Effector memory CD4-positive, alpha-beta T cell (primary cell): ENCODE results near the gene COQ8A.

Experiments used
- DNase-seq, 3 donors: peaks; one replicate each; pipeline ENCODE4 v3.0.0-alpha.2; 2020
- H3K27ac ChIP-seq: 2 replicates; pipeline ENCODE4 v1.7.0; 2013; ENCODE audit warnings: mild to moderate bottlenecking, low read length, moderate library complexity; ENCODE audit not compliant: insufficient read depth, poor library complexity, severe bottlenecking
- H3K27me3 ChIP-seq: replicated peaks from 2 replicates; pipeline ENCODE4 v1.7.0; 2013; ENCODE audit warnings: mild to moderate bottlenecking, low read length; ENCODE audit not compliant: insufficient read depth, control insufficient read depth, poor library complexity, severe bottlenecking
- H3K36me3 ChIP-seq: 2 replicates; pipeline ENCODE4 v1.7.0; 2013; ENCODE audit warnings: mild to moderate bottlenecking, low read length, moderate library complexity; ENCODE audit not compliant: control insufficient read depth, insufficient read depth
- H3K4me1 ChIP-seq: 2 replicates; pipeline ENCODE4 v1.7.0; 2013; ENCODE audit warnings: low read length, mild to moderate bottlenecking; ENCODE audit not compliant: control insufficient read depth, insufficient read depth, poor library complexity, severe bottlenecking
- H3K4me3 ChIP-seq: 2 replicates; pipeline ENCODE4 v1.7.0; 2013; ENCODE audit warnings: low read length, low read depth, mild to moderate bottlenecking; ENCODE audit not compliant: insufficient read depth, poor library complexity, severe bottlenecking
- H3K9me3 ChIP-seq: 2 replicates; pipeline ENCODE4 v1.7.0; 2013; ENCODE audit warnings: mild to moderate bottlenecking, low read length, moderate library complexity; ENCODE audit not compliant: control insufficient read depth

COQ8A gene

DNA sequence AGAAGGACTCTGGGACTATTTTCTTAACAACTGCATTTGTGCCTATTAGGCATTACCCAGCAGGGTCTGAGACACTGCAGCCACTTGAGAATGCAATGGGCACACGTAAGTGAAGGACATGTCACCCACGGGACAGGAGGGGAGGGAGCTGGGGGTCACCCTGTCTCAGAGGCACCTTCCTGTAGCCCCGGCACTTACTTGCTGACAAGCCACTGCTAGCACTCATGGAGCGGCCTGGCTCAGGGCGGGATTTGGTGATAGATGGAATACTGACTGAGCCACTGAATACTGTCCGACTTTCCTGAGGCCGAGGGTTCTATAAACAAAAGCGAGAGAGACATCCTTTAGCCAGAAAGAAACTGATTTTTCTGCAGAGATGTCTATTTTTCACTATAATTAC is 64.7 kb downstream of the COQ8A start:
- Histone ChIP-seq H3K27ac (no peak overlapping the region), H3K36me3 (no peaks in the 10 kb centered on the region), H3K4me3 (no peak overlapping the region), H3K4me1 (no peaks in the 10 kb centered on the region), H3K27me3 (no peaks in the 10 kb centered on the region), H3K9me3 (no peaks in the 10 kb centered on the region)
- DNase-seq, result no peak

DNA sequence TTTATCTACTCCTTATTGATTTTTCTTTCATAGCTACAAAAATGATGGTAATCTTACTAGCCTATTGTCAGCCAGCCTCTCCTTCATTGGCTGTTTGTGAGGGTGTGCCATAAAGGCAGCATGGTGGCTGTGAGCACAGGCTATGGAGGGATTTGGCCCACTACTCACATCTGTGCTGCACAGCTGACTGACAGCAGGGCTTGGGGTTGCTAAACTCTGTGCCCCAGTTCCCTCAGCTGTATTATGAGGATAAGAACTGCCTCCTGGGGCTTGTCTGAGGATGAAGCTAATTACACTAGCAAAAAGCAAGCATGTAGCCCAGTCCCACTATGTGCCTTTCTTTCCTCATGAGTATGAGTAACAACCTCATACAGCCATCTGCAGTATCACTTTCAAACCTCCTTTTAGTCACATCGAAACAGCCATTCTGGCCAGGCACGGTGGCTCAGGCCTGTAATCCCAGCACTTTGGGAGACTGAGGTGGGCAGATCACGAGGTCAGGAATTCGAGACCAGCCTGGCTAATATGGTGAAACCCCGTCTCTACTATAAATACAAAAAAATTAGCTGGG is 66.2 kb downstream of the COQ8A start:
- Histone ChIP-seq H3K4me3 (no peak overlapping the region), H3K27me3 (no peaks in the 10 kb centered on the region), H3K27ac (no peak overlapping the region), H3K4me1 (no peaks in the 10 kb centered on the region), H3K36me3 (no peaks in the 10 kb centered on the region), H3K9me3 (no peaks in the 10 kb centered on the region)
- no peak for DNase-seq

DNA sequence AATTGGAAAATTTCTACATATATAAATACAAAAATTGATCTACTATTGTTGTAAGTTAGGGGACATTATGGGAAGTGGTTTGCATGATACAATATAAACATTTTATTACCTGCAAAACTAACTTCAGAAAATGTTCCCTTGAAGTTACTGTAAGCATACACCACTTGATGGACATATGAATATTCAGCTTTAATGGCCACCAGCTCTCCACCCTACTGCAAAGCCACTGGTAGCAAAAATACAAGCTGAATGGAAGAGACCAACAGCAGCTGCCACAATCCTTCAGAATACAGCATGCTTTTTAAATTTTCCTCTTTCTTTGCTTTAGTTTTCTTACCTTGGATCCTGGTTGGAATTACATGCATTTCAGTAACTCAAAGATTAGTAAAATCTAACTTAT is 69.8 kb downstream of the COQ8A start:
- Histone ChIP-seq H3K4me3 (no peak overlapping the region), H3K27ac (no peak overlapping the region), H3K9me3 (no peaks in the 10 kb centered on the region), H3K36me3 (no peaks in the 10 kb centered on the region), H3K27me3 (no peaks in the 10 kb centered on the region), H3K4me1 (no peaks in the 10 kb centered on the region)
- DNase-seq, result no peak

DNA sequence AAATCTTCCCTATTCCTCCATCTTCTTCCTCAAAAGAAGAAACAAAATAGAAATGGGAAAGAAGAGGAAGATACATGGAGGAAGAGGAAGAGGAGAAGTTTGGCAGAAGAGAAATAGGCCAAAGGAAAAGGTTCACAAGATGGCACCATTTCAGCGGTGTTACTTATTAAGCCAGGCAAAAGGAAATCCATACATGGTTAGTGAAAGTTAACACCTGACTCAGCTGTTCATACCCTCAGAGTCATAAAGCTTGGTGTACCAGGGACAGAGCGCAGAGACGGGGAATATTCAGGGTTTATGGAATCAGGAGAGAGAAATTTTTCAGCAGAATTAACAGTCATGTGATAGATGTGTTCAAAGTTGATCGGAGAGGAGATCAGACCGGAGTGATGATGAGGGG is 70.6 kb downstream of the COQ8A start:
- DNase-seq, result no peak
- Histone ChIP-seq H3K27ac (no peak overlapping the region), H3K4me3 (no peak overlapping the region), H3K36me3 (no peaks in the 10 kb centered on the region), H3K4me1 (no peaks in the 10 kb centered on the region), H3K27me3 (no peaks in the 10 kb centered on the region), H3K9me3 (no peaks in the 10 kb centered on the region)

DNA sequence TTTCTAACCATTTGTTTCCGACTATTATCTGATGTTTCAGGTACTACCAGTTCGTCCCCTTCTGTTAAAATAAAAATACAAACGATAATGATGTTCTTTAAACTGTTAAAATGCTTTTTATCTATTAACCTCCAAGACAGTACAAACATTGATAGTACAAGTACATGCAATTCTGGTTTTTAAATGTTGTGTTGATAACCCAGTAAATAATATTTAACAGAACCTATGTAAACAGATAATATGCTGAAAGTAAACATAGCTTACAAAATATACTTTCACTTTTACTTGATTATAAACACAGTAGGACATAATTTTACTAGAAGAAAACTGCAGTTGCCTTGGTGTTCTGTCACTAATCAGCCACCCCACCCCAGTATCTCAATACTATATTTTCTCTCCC is 76.9 kb downstream of the COQ8A start:
- Histone ChIP-seq H3K4me3 (no peak overlapping the region), H3K36me3 (no peaks in the 10 kb centered on the region), H3K9me3 (no peaks in the 10 kb centered on the region), H3K27me3 (no peaks in the 10 kb centered on the region), H3K27ac (no peak overlapping the region), H3K4me1 (no peaks in the 10 kb centered on the region)
- DNase-seq, result no peak

DNA sequence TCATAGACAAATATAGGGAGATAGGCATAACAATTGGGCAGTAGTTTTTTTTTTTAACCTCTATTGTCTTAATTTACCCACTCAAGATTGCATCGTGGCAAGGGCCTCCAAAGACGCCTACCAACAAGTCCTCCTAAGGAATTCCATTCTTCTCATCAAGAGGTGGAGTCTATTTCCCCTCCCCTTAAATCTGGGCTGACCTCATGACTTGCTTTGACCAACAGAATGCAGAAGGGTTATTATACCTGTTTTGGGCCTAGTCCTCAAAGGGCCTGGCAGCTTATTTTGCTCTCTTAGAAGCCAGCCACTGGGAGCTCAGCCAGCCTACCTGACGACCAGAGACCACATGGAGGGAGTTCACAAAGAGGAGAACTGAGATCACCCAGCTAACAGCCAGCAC is 92.3 kb downstream of the COQ8A start:
- H3K4me3 ChIP-seq, result no peak overlapping the region
- H3K27ac ChIP-seq, result no peak overlapping the region
- H3K9me3 ChIP-seq, result no peaks in the 10 kb centered on the region
- no peaks in the 10 kb centered on the region for H3K4me1 ChIP-seq
- DNase-seq, result no peak
- no peaks in the 10 kb centered on the region for H3K27me3 ChIP-seq
- no peaks in the 10 kb centered on the region for H3K36me3 ChIP-seq

DNA sequence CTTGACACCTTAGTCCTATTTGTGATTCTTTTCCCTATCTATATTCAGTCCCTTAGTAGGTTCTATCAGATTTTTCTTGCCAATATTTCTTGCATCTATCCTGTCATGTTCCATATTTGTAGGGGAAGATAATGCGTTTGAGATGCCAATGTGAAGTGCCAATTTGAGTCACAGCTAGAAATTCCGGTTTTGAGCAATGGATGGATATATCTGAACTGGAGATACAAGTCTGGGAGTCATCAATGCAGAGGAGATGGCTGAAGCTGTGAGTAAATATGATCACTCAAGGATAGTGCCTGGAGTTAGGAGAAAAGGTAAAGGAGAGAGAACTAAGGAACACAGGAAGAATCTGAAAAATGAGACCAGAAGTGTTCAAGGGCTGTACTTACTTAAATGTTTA is 93.8 kb downstream of the COQ8A start:
- no peaks in the 10 kb centered on the region for H3K4me1 ChIP-seq
- no peak overlapping the region for H3K27ac ChIP-seq
- DNase-seq, result no peak
- H3K36me3 ChIP-seq, result no peaks in the 10 kb centered on the region
- H3K27me3 ChIP-seq, result no peaks in the 10 kb centered on the region
- H3K9me3 ChIP-seq, result no peaks in the 10 kb centered on the region
- H3K4me3 ChIP-seq, result no peak overlapping the region

DNA sequence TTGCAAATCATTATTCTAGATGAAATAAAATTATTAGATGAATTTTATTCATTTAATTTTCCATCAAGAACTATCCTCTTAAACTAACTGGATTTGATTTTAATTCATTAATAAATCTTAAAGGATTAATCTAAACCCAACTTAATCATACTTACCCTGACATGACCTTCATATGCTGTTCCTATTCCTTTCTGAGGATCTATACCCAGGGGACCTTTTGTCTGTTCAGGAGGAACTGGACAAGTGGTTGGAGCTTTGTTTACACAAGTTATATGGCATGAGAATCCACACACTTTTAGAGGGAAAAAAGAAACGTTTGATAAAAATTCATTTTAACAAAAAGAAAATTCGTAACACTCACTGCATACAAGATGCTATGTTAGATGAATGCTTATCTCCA is 95.2 kb downstream of the COQ8A start:
- Histone ChIP-seq H3K27me3 (no peaks in the 10 kb centered on the region), H3K9me3 (no peaks in the 10 kb centered on the region)

DNA sequence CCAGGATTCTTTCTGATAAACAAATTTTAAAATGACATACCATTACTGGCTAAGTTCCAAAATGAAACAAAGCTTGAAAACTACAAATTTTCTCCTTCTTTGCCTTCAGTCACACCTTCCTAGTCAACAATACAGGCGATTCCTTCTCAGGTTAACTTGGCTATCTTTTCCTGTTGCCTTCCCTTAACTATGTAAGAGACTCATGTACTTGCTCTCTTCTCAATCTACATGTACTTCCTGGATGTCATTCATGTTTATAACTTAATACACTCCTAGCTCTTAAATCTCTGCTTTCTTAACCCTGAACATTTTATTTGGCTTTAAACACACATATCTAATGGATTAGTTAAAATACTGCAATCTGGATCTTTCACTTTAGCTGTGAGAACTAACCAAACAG is 97.0 kb downstream of the COQ8A start:
- H3K9me3 ChIP-seq, result no peaks in the 10 kb centered on the region
- H3K4me3 ChIP-seq, result no peak overlapping the region
- DNase-seq, result no peak
- no peaks in the 10 kb centered on the region for H3K27me3 ChIP-seq
- no peaks in the 10 kb centered on the region for H3K36me3 ChIP-seq
- no peak overlapping the region for H3K27ac ChIP-seq
- H3K4me1 ChIP-seq, result no peaks in the 10 kb centered on the region

More for the DNA sequence above, 95.2 kb downstream of the COQ8A start:
- Histone ChIP-seq H3K27ac (no peak overlapping the region), H3K36me3 (no peaks in the 10 kb centered on the region), H3K4me1 (no peaks in the 10 kb centered on the region), H3K4me3 (no peak overlapping the region)
- no peak for DNase-seq
